Activated T-cell treated with anti-CD3 and anti-CD28 coated beads, Interleukin-2, amount 50 U/mL, for 72 hours (primary cell): Measurements from ENCODE around the gene IL10. TPM values are rescaled to one million over a fixed set of nuclear protein-coding genes. Genes with fewer than 3 reads are reported as not detected.

Experiments used
- ATAC-seq, 2 donors: fragments of 150-1000 bp; cut with Tn5 transposase; replicated peaks in 1 of 2; 2 replicates each; pipeline ENCODE4 v1.10.0; 2021; ENCODE audit warnings: moderate library complexity in 2 of 2, mild to moderate bottlenecking in 1 of 2
- DNase-seq, 2 donors: peaks; one replicate each; pipeline ENCODE4 v3.0.0; 2021 to 2022; ENCODE audit warnings: mixed read lengths in 1 of 2
- H3K27ac Mint-ChIP-seq: one replicate; pipeline ENCODE4 v1.8.0; 2022; ENCODE audit warnings: mild to moderate bottlenecking, moderate library complexity, mixed read lengths
- H3K27me3 Mint-ChIP-seq: one replicate; pipeline ENCODE4 v1.8.0; 2022; ENCODE audit warnings: low read depth, mixed read lengths
- H3K36me3 Mint-ChIP-seq, 2 donors: one replicate each; pipeline ENCODE4 v1.8.0; 2022; ENCODE audit warnings: mixed read lengths in 2 of 2, mild to moderate bottlenecking in 1 of 2; ENCODE audit not compliant: insufficient read depth in 2 of 2
- H3K4me1 Mint-ChIP-seq: one replicate; pipeline ENCODE4 v1.8.0; 2022; ENCODE audit warnings: low read depth, mixed read lengths
- H3K4me3 Mint-ChIP-seq, 2 donors: one replicate each; pipeline ENCODE4 v1.8.0; 2022; ENCODE audit warnings: mild to moderate bottlenecking in 2 of 2, mixed read lengths in 2 of 2, moderate library complexity in 2 of 2
- H3K9me3 Mint-ChIP-seq, 2 donors: one replicate each; pipeline ENCODE4 v1.8.0; 2022; ENCODE audit warnings: mixed read lengths in 2 of 2
- total RNA-seq, 2 donors: library from RNA; stranded (reverse); gene quantifications; one replicate each; pipeline ENCODE4 v1.2.3, GENCODE V29; 2022

IL10 gene
- total RNA-seq, 2 donors from 2014 or later: 0.77 to 2.3 TPM

DNA sequence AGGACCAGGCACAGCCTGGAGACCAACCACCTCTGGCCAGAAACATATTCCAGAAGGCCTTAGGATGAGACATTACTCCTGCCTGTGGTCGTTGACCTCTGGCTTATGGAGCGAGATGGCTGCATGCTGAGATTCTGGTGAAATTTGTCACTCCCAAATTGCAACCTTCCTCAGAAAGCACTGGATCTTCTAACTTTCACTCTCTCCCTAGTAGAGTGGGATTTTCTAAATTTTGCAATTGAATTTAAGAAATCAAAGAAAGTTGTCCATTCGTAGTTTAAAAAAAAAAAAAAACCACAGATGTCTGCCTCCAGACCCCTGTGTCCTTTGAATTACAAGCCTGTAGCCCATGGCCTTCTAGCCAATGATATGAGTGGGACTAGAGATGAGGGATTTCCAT is 28.6 kb upstream of the IL10 start:
- H3K4me3 Mint-ChIP-seq: no peak overlapping the region
- peaks cover 0 to 3% of the 10 kb centered on the region in 2 donors for H3K36me3 Mint-ChIP-seq
- H3K9me3 Mint-ChIP-seq: no peaks in the 10 kb centered on the region
- peaks cover 85% of the 10 kb centered on the region for H3K4me1 Mint-ChIP-seq
- ATAC-seq (no peak), DNase-seq (no peak)
- H3K27ac Mint-ChIP-seq: no peak overlapping the region
- H3K27me3 Mint-ChIP-seq: peaks cover 33% of the 10 kb centered on the region

DNA sequence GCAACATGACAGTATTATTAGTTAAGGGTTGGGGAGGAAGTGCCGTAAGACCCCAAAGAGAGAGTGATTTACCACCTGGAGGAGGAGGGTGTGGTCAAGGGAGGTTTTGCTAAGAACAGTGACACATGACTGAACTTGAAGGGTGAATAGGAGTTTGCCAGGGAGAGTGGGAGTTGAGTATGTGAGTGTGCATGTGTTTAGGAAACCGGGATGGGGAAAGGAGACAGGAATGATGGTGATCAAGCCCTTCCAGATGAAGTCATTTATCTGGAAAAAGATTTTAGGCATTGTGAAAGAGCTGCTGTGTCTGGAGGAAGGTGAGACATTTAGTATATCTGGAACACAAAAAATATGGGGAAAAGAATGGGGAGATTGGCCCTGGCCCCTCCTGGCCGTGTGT is 28.1 kb upstream of the IL10 start:
- ATAC-seq (no peak), DNase-seq (no peak)
- Mint-ChIP-seq H3K27ac (no peak overlapping the region), H3K4me3 (no peak overlapping the region), H3K36me3 (peaks cover 0 to 3% of the 10 kb centered on the region in 2 donors), H3K27me3 (peaks cover 32% of the 10 kb centered on the region), H3K9me3 (no peaks in the 10 kb centered on the region), H3K4me1 (peaks cover 86% of the 10 kb centered on the region)

DNA sequence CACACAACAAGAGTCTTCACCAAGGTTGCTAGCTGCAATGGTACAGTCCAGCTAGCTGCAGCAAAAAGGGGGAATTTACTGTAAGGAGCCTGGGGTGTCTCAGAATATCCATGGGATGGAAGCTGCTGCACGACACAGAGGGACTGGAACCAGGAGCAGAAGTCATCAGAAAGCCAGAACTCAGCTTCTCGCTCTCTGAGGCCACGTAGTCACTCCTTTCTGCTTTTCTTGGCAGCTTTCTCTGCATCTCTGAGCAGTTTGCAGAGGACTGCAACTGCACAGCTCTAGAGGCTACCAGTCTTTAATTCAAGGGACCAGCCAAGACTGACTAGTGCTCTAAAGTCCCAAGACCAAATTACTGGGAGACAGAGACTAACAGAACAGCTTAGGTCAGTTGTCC is 27.0 kb upstream of the IL10 start:
- Mint-ChIP-seq H3K9me3 (no peaks in the 10 kb centered on the region), H3K27me3 (peaks cover 32% of the 10 kb centered on the region), H3K4me1 (peaks cover 86% of the 10 kb centered on the region), H3K4me3 (no peak overlapping the region), H3K27ac (no peak overlapping the region), H3K36me3 (peaks cover 0 to 4% of the 10 kb centered on the region in 2 donors)
- ATAC-seq: no peak
- no peak for DNase-seq

DNA sequence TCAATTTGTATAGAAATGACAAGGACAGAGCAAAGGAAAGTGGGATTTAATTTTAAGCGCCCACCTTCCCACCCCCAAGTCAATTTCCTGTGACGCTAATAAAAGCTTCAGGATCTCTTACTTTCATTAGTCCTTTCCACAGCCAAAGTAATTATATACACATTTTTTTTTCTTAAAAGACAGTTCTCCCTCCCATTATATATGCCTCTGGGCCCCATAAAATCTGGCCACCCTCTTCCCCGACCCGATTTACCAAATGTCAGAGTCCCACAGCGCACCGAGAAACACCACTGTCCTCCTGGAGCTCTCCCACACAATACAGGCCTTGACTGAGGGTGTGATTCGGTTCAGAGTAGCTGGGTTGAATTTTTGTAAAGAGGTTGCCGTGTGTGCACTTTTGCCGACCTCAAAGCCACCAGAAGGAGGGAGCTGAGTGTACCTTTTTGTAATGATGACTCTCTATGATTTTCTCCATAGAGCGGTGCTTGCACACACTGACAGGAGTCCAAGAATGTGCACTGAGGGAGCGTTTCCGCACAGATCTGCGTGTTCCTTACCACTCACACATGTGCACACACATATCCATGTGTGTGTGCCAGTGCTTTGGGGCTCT is 26.2 kb upstream of the IL10 start:
- peak; percentile 6 to 21 for ATAC-seq
- peak; percentile 49 to 50 for DNase-seq
- Mint-ChIP-seq H3K9me3 (no peaks in the 10 kb centered on the region), H3K4me1 (peaks cover 86% of the 10 kb centered on the region), H3K27ac (no peak overlapping the region), H3K27me3 (peaks cover 32% of the 10 kb centered on the region), H3K36me3 (peaks cover 0 to 5% of the 10 kb centered on the region in 2 donors), H3K4me3 (peak overlapping the region in 1 of 2 donors; percentile 8)

DNA sequence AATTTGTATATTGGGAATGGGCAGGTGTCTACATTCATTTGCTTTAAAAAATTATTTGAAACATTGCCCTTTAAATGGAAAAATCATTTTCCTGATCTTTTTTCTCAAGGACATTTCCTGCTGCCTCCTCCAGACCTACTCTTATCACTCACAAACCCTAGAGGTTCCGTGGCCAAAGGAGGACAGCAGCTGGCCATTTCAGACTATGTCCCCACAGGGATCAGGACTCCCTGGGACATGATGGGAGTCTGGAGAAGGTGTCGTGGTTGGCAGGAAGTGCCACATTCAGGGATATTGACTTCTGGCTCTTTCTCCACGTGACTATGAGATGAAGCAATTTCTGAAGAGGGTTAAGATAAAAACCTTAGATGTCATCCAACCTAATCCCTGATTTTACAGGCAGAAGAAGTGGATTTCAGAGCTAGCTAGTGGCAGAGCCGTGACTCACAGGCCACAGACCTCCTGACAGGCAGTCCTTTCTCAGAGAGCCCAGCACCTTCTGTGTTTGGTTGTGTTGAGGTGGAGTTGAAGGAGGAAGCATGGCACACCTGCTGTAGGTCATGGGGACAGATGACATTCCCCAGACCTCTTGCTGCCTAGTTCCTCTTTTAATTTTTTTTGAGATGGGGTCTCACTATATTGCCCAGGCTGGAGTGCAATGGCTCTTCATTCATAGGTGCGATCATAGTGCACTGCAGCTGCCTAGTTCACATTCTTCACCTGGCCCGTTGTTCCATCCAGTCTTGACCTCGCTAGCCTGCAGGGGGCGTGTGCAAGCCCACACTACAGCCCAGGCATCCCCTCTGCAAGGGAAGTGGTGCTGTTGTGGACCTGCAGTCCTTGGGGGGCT is 25.5 kb upstream of the IL10 start:
- Mint-ChIP-seq H3K4me1 (peaks cover 86% of the 10 kb centered on the region), H3K36me3 (peaks cover 0 to 5% of the 10 kb centered on the region in 2 donors), H3K27ac (no peak overlapping the region), H3K9me3 (no peaks in the 10 kb centered on the region), H3K27me3 (peaks cover 32% of the 10 kb centered on the region), H3K4me3 (no peak overlapping the region)
- DNase-seq (peak in 1 of 2 donors; percentile 40), ATAC-seq (peak; percentile 22 to 26)

DNA sequence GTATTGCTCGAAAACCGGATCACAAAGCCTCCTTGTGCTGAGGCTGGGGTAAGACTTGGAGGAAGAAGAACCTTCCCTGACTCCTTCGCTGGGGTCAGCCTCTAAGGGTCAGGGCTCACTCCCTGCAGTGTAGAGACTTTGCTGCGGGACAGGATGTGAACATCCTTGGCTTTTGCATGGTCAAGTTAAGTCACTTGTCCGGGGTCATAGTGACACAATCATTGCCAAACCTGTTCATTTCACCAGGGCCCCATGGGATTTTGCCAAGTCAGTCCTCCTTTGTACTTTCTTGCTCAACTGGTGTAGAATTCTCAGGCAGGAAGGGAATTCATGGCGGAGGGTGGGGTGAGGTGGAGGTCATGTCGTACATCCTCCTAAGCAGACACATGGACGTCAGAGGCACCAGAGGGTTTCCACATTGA is 24.7 kb upstream of the IL10 start:
- Mint-ChIP-seq H3K36me3 (peaks cover 0 to 5% of the 10 kb centered on the region in 2 donors), H3K27ac (no peak overlapping the region), H3K4me1 (peaks cover 86% of the 10 kb centered on the region), H3K27me3 (peaks cover 32% of the 10 kb centered on the region), H3K9me3 (no peaks in the 10 kb centered on the region), H3K4me3 (no peak overlapping the region)
- DNase-seq (no peak), ATAC-seq (no peak)

DNA sequence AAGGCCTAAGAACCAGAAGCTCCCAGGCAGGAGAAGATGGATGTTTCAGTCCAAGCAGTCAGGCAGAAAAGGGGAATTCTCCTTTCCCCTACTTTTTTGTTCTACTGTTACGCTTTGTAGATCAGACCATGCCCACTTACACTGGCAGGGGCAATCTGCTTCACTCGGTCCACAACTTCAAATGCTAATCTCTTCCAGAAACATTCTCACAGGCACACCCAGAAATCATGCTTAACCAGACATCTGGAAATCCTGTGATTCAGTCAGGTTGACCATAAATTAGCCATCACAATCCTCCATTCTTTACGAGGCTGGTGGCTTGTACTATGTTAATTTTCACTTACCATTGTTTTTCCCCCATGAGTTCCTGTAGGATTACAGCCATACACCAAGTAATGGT is 23.8 kb upstream of the IL10 start:
- H3K9me3 Mint-ChIP-seq: no peaks in the 10 kb centered on the region
- H3K4me1 Mint-ChIP-seq: peaks cover 86% of the 10 kb centered on the region
- DNase-seq (no peak), ATAC-seq (no peak)
- H3K4me3 Mint-ChIP-seq: no peak overlapping the region
- no peak overlapping the region for H3K27ac Mint-ChIP-seq
- H3K36me3 Mint-ChIP-seq: peaks cover 0 to 2% of the 10 kb centered on the region in 2 donors
- peaks cover 26% of the 10 kb centered on the region for H3K27me3 Mint-ChIP-seq

DNA sequence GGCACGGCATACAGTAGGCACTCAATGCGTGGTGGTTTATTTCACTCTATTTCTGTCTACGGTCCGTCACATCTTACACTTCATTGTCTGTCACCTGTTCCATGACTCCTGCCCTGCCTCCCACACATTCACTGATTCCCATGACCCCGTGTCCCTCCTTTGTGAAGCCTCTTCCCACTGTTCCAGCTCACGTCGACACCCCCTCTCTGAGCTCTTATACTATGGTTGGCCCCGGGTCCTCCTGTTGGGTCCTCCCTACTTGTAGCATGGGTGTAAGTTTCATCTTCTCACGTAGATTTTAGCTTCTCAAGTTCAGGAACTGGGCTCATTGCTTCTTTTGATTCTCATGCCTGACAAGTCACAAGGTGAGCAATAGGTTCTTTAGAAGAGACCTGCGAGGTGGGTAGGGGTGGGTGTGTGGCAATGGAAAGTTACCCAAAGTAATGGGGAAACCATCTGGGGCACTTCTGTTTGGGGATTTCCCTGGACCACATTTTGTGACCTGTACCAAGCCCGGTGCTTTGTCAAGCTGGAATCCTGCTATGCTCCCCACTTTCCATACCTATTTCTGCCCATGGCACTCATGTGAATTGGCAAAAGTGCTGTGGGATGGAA is 22.1 kb upstream of the IL10 start:
- DNase-seq (peak; percentile 55 to 68), ATAC-seq (peak; percentile 57 to 63)
- Mint-ChIP-seq H3K9me3 (no peaks in the 10 kb centered on the region), H3K4me3 (peak overlapping the region; percentile 68 to 72), H3K4me1 (peaks cover 90% of the 10 kb centered on the region), H3K36me3 (peaks cover 0 to 2% of the 10 kb centered on the region in 2 donors), H3K27me3 (peaks cover 22% of the 10 kb centered on the region), H3K27ac (peak overlapping the region; percentile 85)

DNA sequence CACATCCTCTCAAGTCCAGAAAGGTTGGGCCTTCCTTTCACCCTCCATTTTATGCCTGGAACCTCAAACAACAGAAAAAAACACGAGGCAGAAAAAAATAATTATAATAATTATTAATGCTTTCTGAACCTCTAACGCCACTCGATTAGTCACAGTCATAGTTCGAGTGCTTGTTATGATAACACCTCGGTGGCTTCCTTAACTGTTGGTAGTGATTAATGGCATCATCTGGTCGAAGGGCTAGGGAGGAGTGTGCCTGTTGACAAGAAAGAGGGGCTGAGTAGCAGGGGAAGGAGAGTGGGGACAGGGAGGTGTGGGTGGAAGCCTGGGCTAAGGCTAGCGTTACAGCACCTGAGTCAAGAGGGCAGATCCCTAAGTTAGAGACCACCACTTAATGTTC is 21.3 kb upstream of the IL10 start:
- Mint-ChIP-seq H3K9me3 (no peaks in the 10 kb centered on the region), H3K27me3 (peaks cover 23% of the 10 kb centered on the region), H3K4me1 (peaks cover 82% of the 10 kb centered on the region), H3K4me3 (peak overlapping the region in 1 of 2 donors; percentile 43), H3K36me3 (peaks cover 0 to 2% of the 10 kb centered on the region in 2 donors), H3K27ac (no peak overlapping the region)
- ATAC-seq (no peak), DNase-seq (no peak)

DNA sequence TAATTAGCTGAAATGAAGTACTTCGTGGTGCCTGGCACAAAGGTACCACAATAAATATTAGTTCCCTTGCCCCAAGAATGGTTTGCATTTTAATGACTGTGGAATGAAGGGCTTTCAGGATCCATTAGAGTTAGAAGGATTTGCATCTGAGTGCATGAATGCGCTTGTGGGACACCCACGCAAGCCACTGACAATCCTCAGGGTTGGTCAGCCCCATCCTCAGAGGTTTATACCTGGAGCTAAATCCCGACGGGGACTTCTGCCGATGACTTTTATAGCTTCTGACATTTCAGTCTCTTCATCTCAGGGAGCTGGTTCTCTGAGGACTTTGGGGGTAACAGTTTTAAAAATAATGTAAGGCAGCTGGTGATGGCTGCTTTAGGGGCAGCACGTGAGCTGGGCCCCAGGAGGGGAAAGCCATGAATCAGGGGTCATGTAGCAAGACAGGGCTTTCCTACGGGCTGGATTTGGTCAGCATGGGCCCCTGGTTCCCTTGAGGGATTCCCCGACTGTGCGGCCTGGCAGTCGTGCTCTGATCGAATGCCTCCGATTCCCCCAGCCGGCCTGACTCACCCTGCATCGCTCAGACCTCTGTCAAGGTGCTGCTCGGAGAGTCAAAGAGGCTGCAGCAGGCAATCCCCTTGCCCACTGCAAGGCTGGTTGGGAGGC is 20.8 kb upstream of the IL10 start:
- ATAC-seq (peak; percentile 56 to 63), DNase-seq (peak; percentile 54 to 68)
- Mint-ChIP-seq H3K4me3 (peak overlapping the region; percentile 19 to 22), H3K4me1 (peaks cover 78% of the 10 kb centered on the region), H3K9me3 (no peaks in the 10 kb centered on the region), H3K27ac (no peak overlapping the region), H3K36me3 (peaks cover 0 to 2% of the 10 kb centered on the region in 2 donors), H3K27me3 (peaks cover 25% of the 10 kb centered on the region)

DNA sequence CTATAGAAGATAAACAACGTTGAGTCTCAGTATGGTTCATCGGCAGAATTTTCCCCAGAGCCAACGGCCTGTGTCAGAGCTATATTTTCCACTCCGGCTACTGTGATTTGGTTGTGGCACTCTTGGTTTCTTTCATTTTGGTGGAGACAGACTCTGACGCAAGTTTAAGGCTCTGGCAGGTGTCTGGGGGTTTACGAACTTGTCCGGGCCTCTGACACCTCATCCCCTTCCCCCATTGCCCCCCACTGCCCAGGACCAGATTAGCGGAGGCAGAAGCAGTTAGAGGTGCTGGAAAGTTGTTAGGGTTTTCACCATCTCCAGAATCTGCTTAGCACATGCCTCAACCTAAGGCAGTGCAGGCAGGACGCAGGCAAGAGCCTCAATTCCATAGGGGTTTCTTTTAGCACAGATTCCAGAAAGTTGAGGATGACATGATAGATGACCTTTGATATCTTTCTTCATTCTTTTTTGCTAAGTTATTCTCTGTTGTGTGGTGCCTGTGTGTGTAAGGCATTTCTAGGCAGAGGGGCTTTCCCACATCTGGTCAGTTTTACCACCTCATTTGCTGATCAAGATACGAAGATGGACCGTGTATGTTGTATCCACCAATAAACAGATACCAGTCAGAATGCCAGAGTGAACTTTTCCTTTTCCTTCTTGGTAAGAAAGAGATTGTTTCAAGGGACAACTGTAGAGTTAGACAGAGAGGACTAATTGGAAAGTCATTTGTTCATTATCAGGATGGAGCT is 18.4 kb upstream of the IL10 start:
- H3K4me3 Mint-ChIP-seq: peak overlapping the region; percentile 52 to 58
- no peak for ATAC-seq
- no peak overlapping the region for H3K27ac Mint-ChIP-seq

DNA sequence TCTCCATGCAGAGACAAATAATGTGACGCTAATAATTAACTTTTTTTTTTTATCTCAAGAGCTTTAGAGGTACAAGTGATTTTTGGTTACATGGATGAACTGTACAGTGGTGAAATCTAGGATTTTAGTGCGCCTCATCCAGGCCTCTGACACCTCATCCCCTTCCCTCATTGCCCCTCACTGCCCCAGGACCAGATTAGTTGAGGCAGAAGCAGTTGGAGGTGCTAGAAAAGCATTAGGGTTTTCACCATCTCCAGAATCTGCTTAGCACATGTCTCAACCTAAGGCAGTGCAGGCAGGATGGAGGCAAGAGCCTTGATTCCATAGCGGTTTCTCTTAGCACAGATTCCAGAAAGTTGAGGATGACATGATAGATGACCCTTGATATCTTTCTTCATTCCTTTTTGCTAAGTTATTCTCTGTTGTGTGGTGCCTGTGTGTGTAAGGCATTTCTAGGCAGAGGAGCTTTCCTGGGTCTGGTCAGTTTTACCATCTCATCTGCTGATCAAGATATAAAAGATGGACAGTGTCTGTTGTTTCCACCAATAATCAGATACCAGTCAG is 16.3 kb upstream of the IL10 start:
- Mint-ChIP-seq H3K9me3 (no peaks in the 10 kb centered on the region), H3K27me3 (peaks cover 40% of the 10 kb centered on the region), H3K36me3 (peaks cover 0 to 1% of the 10 kb centered on the region in 2 donors), H3K4me1 (peaks cover 89% of the 10 kb centered on the region), H3K27ac (no peak overlapping the region), H3K4me3 (no peak overlapping the region)
- no peak for ATAC-seq
- no peak for DNase-seq

More for the DNA sequence above, 18.4 kb upstream of the IL10 start:
- Mint-ChIP-seq H3K27me3 (peaks cover 40% of the 10 kb centered on the region), H3K36me3 (peaks cover 0 to 2% of the 10 kb centered on the region in 2 donors), H3K4me1 (peaks cover 89% of the 10 kb centered on the region), H3K9me3 (no peaks in the 10 kb centered on the region)
- no peak for DNase-seq
